K562 (cell line): ENCODE results near the gene DTWD2. TPM values are rescaled to one million over a fixed set of nuclear protein-coding genes. Genes with fewer than 3 reads are reported as not detected.

ENCODE experiments used
- ATAC-seq: fragments of 200-7000 bp; cut with Tn5 transposase; 3 replicates; pipeline ENCODE4 v1.9.1; 2020; ENCODE audit warnings: moderate library complexity
- BruUV-seq: library from RNA; stranded (reverse); fragments of 400-500 nt; replicated peaks from 2 replicates; lab custom pipeline; 2021; lab: Mats Ljungman, UMichigan
- CTCF ChIA-PET: fragments of 300-600 bp; formaldehyde crosslinking; extraction: SDS; loops from one replicate; lab custom pipeline; 2021; ENCODE audit warnings: low intra/inter-chr PET ratio; lab: Yijun Ruan, JAX
- POLR2A ChIA-PET: fragments of 300-600, 350-650 bp; sonication (Branson Sonifier 250); formaldehyde crosslinking; extraction: SDS; loops from one replicate; lab custom pipeline; 2021; ENCODE audit warnings: antibody characterized with exemption, inconsistent platforms; lab: Yijun Ruan, JAX
- DNase-seq, 4 experiments: peaks; one replicate each; pipeline versions ENCODE4 v3.0.0 to v3.0.0-alpha.2; 2011 to 2018; ENCODE audit warnings: low spot score in 3 of 4, mixed read lengths in 3 of 4; ENCODE audit errors: extremely low read depth in 1 of 4
- FAIRE-seq: peaks from 2 replicates; lab custom pipeline; 2011; peaks lifted over from hg19 to GRCh38; lab: Jason Lieb, UNC
- H2AFZ ChIP-seq: 2 replicates; pipeline ENCODE4 v1.6.0; 2011; ENCODE audit warnings: low read depth, low read length, control low read depth, inconsistent platforms
- H3K27ac ChIP-seq: fragments of 200-600 bp; 3 replicates; pipeline ENCODE4 v1.8.0; 2011; ENCODE audit warnings: low read depth, mild to moderate bottlenecking, control low read depth, inconsistent platforms, low read length, moderate library complexity, mixed read lengths; ENCODE audit errors: extremely low read depth
- H3K27me3 ChIP-seq, 2 experiments: fragments of 300-600 bp in 1 of 2; 2 replicates in 1 of 2; 3 replicates in 1 of 2; pipeline versions ENCODE4 v1.6.0 to v1.8.0; 2011; ENCODE audit warnings: inconsistent platforms in 2 of 2, low read length in 2 of 2, mild to moderate bottlenecking in 1 of 2, mixed read lengths in 1 of 2, moderate library complexity in 1 of 2; ENCODE audit not compliant: control insufficient read depth in 2 of 2, insufficient read depth in 2 of 2
- H3K36me3 ChIP-seq: fragments of 300-600 bp; 3 replicates; pipeline ENCODE4 v1.8.0; 2011; ENCODE audit warnings: mild to moderate bottlenecking, low read length, inconsistent platforms; ENCODE audit not compliant: control insufficient read depth, insufficient read depth
- H3K4me1 ChIP-seq, 2 experiments: fragments of 200-600 bp in 1 of 2; replicated peaks in 1 of 2; 2 replicates in 1 of 2; 3 replicates in 1 of 2; pipeline versions ENCODE4 v1.5.1 to v1.8.0; 2011; ENCODE audit warnings: inconsistent platforms in 2 of 2, low read length in 2 of 2, mild to moderate bottlenecking in 1 of 2, mixed read lengths in 1 of 2, moderate library complexity in 1 of 2; ENCODE audit not compliant: control insufficient read depth in 2 of 2, insufficient read depth in 2 of 2
- H3K4me2 ChIP-seq: 2 replicates; pipeline ENCODE4 v1.6.1; 2011; ENCODE audit warnings: low read length, control low read depth, inconsistent platforms, mixed read lengths; ENCODE audit not compliant: insufficient read depth
- H3K4me3 ChIP-seq: fragments of 200-600 bp; sonication (generic), shearing (Covaris generic); 2 replicates; pipeline ENCODE4 v1.5.1; 2016; ENCODE audit warnings: control low read depth, inconsistent platforms
- H3K79me2 ChIP-seq: fragments of 200-600 bp; 3 replicates; pipeline ENCODE4 v1.8.0; 2011; ENCODE audit warnings: low read length, inconsistent platforms; ENCODE audit not compliant: control insufficient read depth, insufficient read depth
- H3K9ac ChIP-seq, 2 experiments: 2 replicates each; pipeline versions ENCODE4 v1.6.0 to v1.6.1; 2011; ENCODE audit warnings: low read depth in 2 of 2, low read length in 2 of 2, control low read depth in 1 of 2, inconsistent platforms in 1 of 2, mild to moderate bottlenecking in 1 of 2, mixed read lengths in 1 of 2; ENCODE audit not compliant: insufficient read depth in 1 of 2
- H3K9me1 ChIP-seq: one replicate; pipeline ENCODE4 v1.6.0; 2011; ENCODE audit warnings: inconsistent platforms, mild to moderate bottlenecking, low read length, moderate library complexity; ENCODE audit not compliant: control insufficient read depth, insufficient read depth
- H3K9me3 ChIP-seq: replicated peaks from 2 replicates; pipeline ENCODE4 v1.5.1; 2011; ENCODE audit warnings: low read depth, low read length, inconsistent platforms; ENCODE audit not compliant: control insufficient read depth, insufficient read depth
- H4K20me1 ChIP-seq: replicated peaks from 2 replicates; pipeline ENCODE4 v1.6.1; 2011; ENCODE audit warnings: low read length, inconsistent platforms, mixed read lengths; ENCODE audit not compliant: control insufficient read depth, insufficient read depth
- NCOA6 ChIP-seq: fragments of 450-650 bp; IDR thresholded peaks from 2 replicates; pipeline ENCODE4 v1.6.1; 2017; ENCODE audit warnings: mild to moderate bottlenecking
- POLR2B ChIP-seq: fragments of 450-650 bp; IDR thresholded peaks from 2 replicates; pipeline ENCODE4 v1.6.1; 2018; ENCODE audit warnings: low read depth; ENCODE audit not compliant: partially characterized antibody
- ZNF217 ChIP-seq: sonication (generic); formaldehyde crosslinking; IDR thresholded peaks from 2 replicates; pipeline ENCODE4 v1.8.0; 2022; ENCODE audit warnings: mild to moderate bottlenecking, missing genetic modification reagents
- ZNF436 ChIP-seq: fragments of 250-450, 450-650 bp; sonication (Bioruptor Pico); formaldehyde crosslinking; IDR thresholded peaks from 2 replicates; pipeline ENCODE4 v1.7.0; 2020; ENCODE audit warnings: mild to moderate bottlenecking
- in situ Hi-C: fragments of 300-500 bp; cut with MboI; formaldehyde crosslinking; loops from 4 replicates; pipeline ENCODE4 v1.15.0; 2018; ENCODE audit warnings: inconsistent platforms, mixed read lengths
- intact Hi-C: fragments of 100-400 bp; cut with micrococcal nuclease; formaldehyde crosslinking; loops from 2 replicates; pipeline ENCODE4 v1.14.2; 2022
- polyA plus RNA-seq, 8 experiments: library from polyadenylated mRNA; depleted of rRNA in 4 of 8; stranded (reverse) in 5 of 8; unstranded in 3 of 8; fragments of >200 nt; fragmentation: Nextera tagmentation in 2 of 8; fragmentation: Illumina TruSeq in 1 of 8; extraction: Ambion mirVana in 2 of 8; extraction: Trizol in 1 of 8; gene quantifications; 2 replicates each; pipeline versions ENCODE4 v1.2.1 to v1.2.3, GENCODE V29; 2011 to 2014; ENCODE audit warnings: inconsistent platforms in 1 of 8, missing spikeins in 1 of 8
- total RNA-seq, 7 experiments: library from RNA; depleted of rRNA in 6 of 7; stranded (reverse); fragments of >200 nt in 6 of 7; fragmentation: Illumina TruSeq in 2 of 7; extraction: Trizol in 2 of 7; gene quantifications; 2 replicates each; pipeline versions ENCODE4 v1.2.1 to v1.2.3, GENCODE V29; 2011 to 2021; ENCODE audit warnings: low replicate concordance in 1 of 7
- TF ChIP-seq, protein P1 (sequence below): fragments of 250-450 bp; sonication (Bioruptor Pico); IDR thresholded peaks from 2 replicates; pipeline ENCODE4 v1.8.0; 2022; ENCODE audit warnings: moderate library complexity, mild to moderate bottlenecking, inconsistent platforms
- TF ChIP-seq, protein P2 (sequence below): fragments of 450-650 bp; IDR thresholded peaks from 2 replicates; pipeline ENCODE4 v1.7.0; 2016; ENCODE audit warnings: borderline replicate concordance

DTWD2 gene
- total and polyA plus RNA-seq, 9 of the 15 experiments (the other 6 are each of a cell fraction or from before 2014, with no cell fraction given): 0.99 to 10.8 (median 4.1) TPM

DNA sequence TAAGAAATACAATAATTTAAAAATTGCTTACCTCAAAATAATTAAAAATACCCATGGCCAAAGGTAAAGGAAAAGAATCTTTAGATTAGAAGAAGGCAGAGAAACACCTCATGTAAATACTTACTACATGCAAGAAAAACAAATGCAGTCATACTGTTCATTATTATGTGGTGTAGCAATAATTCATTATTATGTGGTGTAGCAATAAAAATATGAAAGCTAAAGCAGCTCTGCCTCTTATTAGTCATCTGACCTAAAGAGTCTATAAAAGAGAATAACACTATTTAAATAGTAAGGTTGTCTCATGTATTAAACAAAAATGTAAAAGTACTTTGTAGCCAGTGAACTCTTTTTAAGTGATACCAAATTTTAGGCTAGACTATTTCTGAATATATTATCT is 6.6 kb downstream of the DTWD2 start:
- Histone ChIP-seq H3K9me3 (no peaks in the 10 kb centered on the region), H3K4me1 (no peaks in the 10 kb centered on the region), H3K27ac (no peak overlapping the region), H3K4me3 (no peak overlapping the region), H4K20me1 (no peaks in the 10 kb centered on the region), H3K36me3 (no peaks in the 10 kb centered on the region), H2AFZ (no peak overlapping the region)
- ChIA-PET POLR2A (no interaction called here), CTCF (no interaction called here)
- DNase-seq (no peak), FAIRE-seq (no peak)
- no TSS peak for BruUV-seq
- intact Hi-C loops: no loop called here
- in situ Hi-C loops: loop anchor here (25.0 kb wide), 1 partner anchor 756 kb away; no protein-coding TSS in a partner anchor
- TF ChIP-seq POLR2B (no peak), NCOA6 (no peak), ZNF436 (CRISPR knock-in tag) (no peak), ZNF217 (CRISPR knock-in tag) (no peak)
- TF ChIP-seq, protein P1, sequence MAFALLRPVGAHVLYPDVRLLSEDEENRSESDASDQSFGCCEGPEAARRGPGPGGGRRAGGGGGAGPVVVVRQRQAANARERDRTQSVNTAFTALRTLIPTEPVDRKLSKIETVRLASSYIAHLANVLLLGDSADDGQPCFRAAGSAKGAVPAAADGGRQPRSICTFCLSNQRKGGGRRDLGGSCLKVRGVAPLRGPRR (CRISPR knock-in tag): no peak
- TF ChIP-seq, protein P2, sequence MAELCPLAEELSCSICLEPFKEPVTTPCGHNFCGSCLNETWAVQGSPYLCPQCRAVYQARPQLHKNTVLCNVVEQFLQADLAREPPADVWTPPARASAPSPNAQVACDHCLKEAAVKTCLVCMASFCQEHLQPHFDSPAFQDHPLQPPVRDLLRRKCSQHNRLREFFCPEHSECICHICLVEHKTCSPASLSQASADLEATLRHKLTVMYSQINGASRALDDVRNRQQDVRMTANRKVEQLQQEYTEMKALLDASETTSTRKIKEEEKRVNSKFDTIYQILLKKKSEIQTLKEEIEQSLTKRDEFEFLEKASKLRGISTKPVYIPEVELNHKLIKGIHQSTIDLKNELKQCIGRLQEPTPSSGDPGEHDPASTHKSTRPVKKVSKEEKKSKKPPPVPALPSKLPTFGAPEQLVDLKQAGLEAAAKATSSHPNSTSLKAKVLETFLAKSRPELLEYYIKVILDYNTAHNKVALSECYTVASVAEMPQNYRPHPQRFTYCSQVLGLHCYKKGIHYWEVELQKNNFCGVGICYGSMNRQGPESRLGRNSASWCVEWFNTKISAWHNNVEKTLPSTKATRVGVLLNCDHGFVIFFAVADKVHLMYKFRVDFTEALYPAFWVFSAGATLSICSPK: no peak
- TF ChIP-seq, all 486 proteins: peak for 0
- no peak overlapping the region for H3K4me2 ChIP-seq
- H3K79me2 ChIP-seq: no peaks in the 10 kb centered on the region
- no peaks in the 10 kb centered on the region for H3K9me1 ChIP-seq
- no peak for ATAC-seq
- no peaks in the 10 kb centered on the region for H3K27me3 ChIP-seq
- H3K9ac ChIP-seq: no peak overlapping the region
